SK-N-SH treated with all-trans-retinoic acid at 6 μM for 48 hours (cell line): ENCODE data around the gene MEG3.

Experiments
- ARNTL ChIP-seq: fragments of 450-650 bp; formaldehyde crosslinking; IDR thresholded peaks from 2 replicates; pipeline ENCODE4 v1.5.0; 2020; ENCODE audit warnings: low read depth, mild to moderate bottlenecking, moderate library complexity, borderline replicate concordance
- CSDC2 ChIP-seq: fragments of 250-450 bp; sonication (Bioruptor Pico); IDR thresholded peaks from 2 replicates; pipeline ENCODE4 v1.5.0; 2020; ENCODE audit warnings: mild to moderate bottlenecking, moderate library complexity
- CSRNP3 ChIP-seq: fragments of 250-450 bp; sonication (Bioruptor Pico); IDR thresholded peaks from 2 replicates; pipeline ENCODE4 v1.5.1; 2021; ENCODE audit warnings: mild to moderate bottlenecking, moderate library complexity
- ESRRG ChIP-seq: fragments of 250-450 bp; sonication (Bioruptor Pico); IDR thresholded peaks from 2 replicates; pipeline ENCODE4 v1.6.1; 2021; ENCODE audit warnings: mild to moderate bottlenecking
- ISL1 ChIP-seq: fragments of 250-450 bp; sonication (Bioruptor Pico); IDR thresholded peaks from 2 replicates; pipeline ENCODE4 v2.1.2; 2022; ENCODE audit warnings: mild to moderate bottlenecking, moderate library complexity
- PATZ1 ChIP-seq: fragments of 250-450 bp; sonication (Bioruptor Pico); IDR thresholded peaks from 2 replicates; pipeline ENCODE4 v1.8.0; 2020; ENCODE audit warnings: mild to moderate bottlenecking, moderate library complexity, borderline replicate concordance
- PPARA ChIP-seq: fragments of 250-450 bp; sonication (Bioruptor Pico); IDR thresholded peaks from 2 replicates; pipeline ENCODE4 v1.5.0; 2020; ENCODE audit warnings: mild to moderate bottlenecking, borderline replicate concordance
- RARB ChIP-seq: fragments of 250-450 bp; sonication (Bioruptor Pico); IDR thresholded peaks from 2 replicates; pipeline ENCODE4 v1.8.0; 2021; ENCODE audit warnings: mild to moderate bottlenecking, moderate library complexity
- TCF4 ChIP-seq: fragments of 250-450 bp; sonication (Bioruptor Pico); IDR thresholded peaks from 2 replicates; pipeline ENCODE4 v1.8.0; 2021; ENCODE audit warnings: mild to moderate bottlenecking, moderate library complexity, borderline replicate concordance
- TOX ChIP-seq: fragments of 250-450 bp; sonication (Bioruptor Pico); IDR thresholded peaks from 2 replicates; pipeline ENCODE4 v1.8.0; 2021; ENCODE audit warnings: mild to moderate bottlenecking, moderate library complexity, borderline replicate concordance
- TSHZ2 ChIP-seq: fragments of 250-450 bp; sonication (Bioruptor Pico); IDR thresholded peaks from 2 replicates; pipeline ENCODE4 v1.5.0; 2020; ENCODE audit warnings: mild to moderate bottlenecking, moderate library complexity
- ZFP3 ChIP-seq: fragments of 250-450 bp; sonication (Bioruptor Pico); IDR thresholded peaks from 2 replicates; pipeline ENCODE4 v1.5.0; 2020; ENCODE audit warnings: mild to moderate bottlenecking, moderate library complexity
- ZFP30 ChIP-seq: fragments of 450-650 bp; formaldehyde crosslinking; IDR thresholded peaks from 2 replicates; pipeline ENCODE4 v1.5.0; 2022; ENCODE audit warnings: mild to moderate bottlenecking, moderate library complexity
- ZNF565 ChIP-seq: fragments of 450-650 bp; formaldehyde crosslinking; conservative IDR thresholded peaks from 2 replicates; pipeline ENCODE4 v1.5.0; 2020; ENCODE audit warnings: low read depth, mild to moderate bottlenecking, moderate library complexity

GRCh38 chr14:100879194-100879593, 53.3 kb downstream of the MEG3 start:
- TF ChIP-seq ARNTL (CRISPR knock-in tag) (no peak), TOX (CRISPR knock-in tag) (no peak), TSHZ2 (CRISPR knock-in tag) (no peak), PATZ1 (CRISPR knock-in tag) (no peak), RARB (CRISPR knock-in tag) (no peak), ZFP30 (CRISPR knock-in tag) (no peak), ZNF565 (no peak), TCF4 (no peak), PPARA (CRISPR knock-in tag) (no peak), CSRNP3 (CRISPR knock-in tag) (no peak), ESRRG (CRISPR knock-in tag) (no peak), ZFP3 (CRISPR knock-in tag) (no peak), ISL1 (no peak), CSDC2 (CRISPR knock-in tag) (no peak)
